Trophoblast cell (in vitro differentiated cells and primary cell): ENCODE data around the gene TROAP.

ENCODE experiments used
- DNase-seq, 2 donors: peaks; one replicate each; pipeline ENCODE4 v3.0.0-alpha.2; 2016
- H2AFZ ChIP-seq: 2 replicates; pipeline ENCODE4 v1.6.1; 2013; ENCODE audit warnings: low read length, moderate library complexity, mild to moderate bottlenecking; ENCODE audit not compliant: insufficient read depth, poor library complexity
- H2AK5ac ChIP-seq: 2 replicates; pipeline ENCODE4 v1.6.1; 2013; ENCODE audit warnings: mild to moderate bottlenecking, low read length
- H2BK120ac ChIP-seq: 2 replicates; pipeline ENCODE4 v1.6.1; 2013; ENCODE audit warnings: low read length, mild to moderate bottlenecking, moderate library complexity; ENCODE audit not compliant: insufficient read depth, poor library complexity
- H2BK12ac ChIP-seq: 2 replicates; pipeline ENCODE4 v1.6.1; 2013; ENCODE audit warnings: mild to moderate bottlenecking, low read length, moderate library complexity
- H2BK5ac ChIP-seq: 2 replicates; pipeline ENCODE4 v1.6.1; 2013; ENCODE audit warnings: low read length, low read depth, moderate library complexity, mild to moderate bottlenecking; ENCODE audit not compliant: poor library complexity
- H3K14ac ChIP-seq: 2 replicates; pipeline ENCODE4 v1.6.1; 2013; ENCODE audit warnings: mild to moderate bottlenecking, low read length
- H3K18ac ChIP-seq: 2 replicates; pipeline ENCODE4 v1.6.1; 2013; ENCODE audit warnings: mild to moderate bottlenecking, low read length
- H3K23ac ChIP-seq: 2 replicates; pipeline ENCODE4 v1.6.1; 2013; ENCODE audit warnings: low read length
- H3K27ac ChIP-seq: 2 replicates; pipeline ENCODE4 v1.5.1; 2013; ENCODE audit warnings: low read depth, mild to moderate bottlenecking, inconsistent platforms, low read length, moderate library complexity
- H3K27me3 ChIP-seq: 2 replicates; pipeline ENCODE4 v1.6.1; 2013; ENCODE audit warnings: inconsistent platforms, mild to moderate bottlenecking, low read length, moderate library complexity; ENCODE audit not compliant: insufficient read depth
- H3K36me3 ChIP-seq, 2 experiments: 1 replicate in 1 of 2; 2 replicates in 1 of 2; pipeline ENCODE4 v1.6.1; 2013; ENCODE audit warnings: low read length in 2 of 2, mild to moderate bottlenecking in 2 of 2, moderate library complexity in 1 of 2; ENCODE audit not compliant: insufficient read depth in 2 of 2, control insufficient read depth in 1 of 2
- H3K4ac ChIP-seq: 2 replicates; pipeline ENCODE4 v1.6.1; 2013; ENCODE audit warnings: low read depth, mild to moderate bottlenecking, low read length, moderate library complexity
- H3K4me1 ChIP-seq, 2 experiments: 1 replicate in 1 of 2; 2 replicates in 1 of 2; pipeline ENCODE4 v1.6.1; 2013; ENCODE audit warnings: low read length in 2 of 2, mild to moderate bottlenecking in 2 of 2, moderate library complexity in 1 of 2; ENCODE audit not compliant: insufficient read depth in 2 of 2, control insufficient read depth in 1 of 2
- H3K4me2 ChIP-seq: 2 replicates; pipeline ENCODE4 v1.6.1; 2013; ENCODE audit warnings: inconsistent platforms, mild to moderate bottlenecking, low read length, moderate library complexity
- H3K4me3 ChIP-seq: 2 replicates; pipeline ENCODE4 v1.5.1; 2013; ENCODE audit warnings: mild to moderate bottlenecking, low read depth, low read length, inconsistent platforms
- H3K79me1 ChIP-seq: one replicate; pipeline ENCODE4 v1.6.1; 2013; ENCODE audit warnings: low read length
- H3K79me2 ChIP-seq: 2 replicates; pipeline ENCODE4 v1.6.1; 2013; ENCODE audit warnings: low read length, mild to moderate bottlenecking; ENCODE audit not compliant: control insufficient read depth, insufficient read depth, poor library complexity
- H3K9ac ChIP-seq: 2 replicates; pipeline ENCODE4 v1.6.1; 2013; ENCODE audit warnings: mild to moderate bottlenecking, low read length
- H3K9me3 ChIP-seq: 2 replicates; pipeline ENCODE4 v1.6.1; 2013; ENCODE audit warnings: low read depth, mild to moderate bottlenecking, control low read depth, inconsistent platforms, low read length; ENCODE audit not compliant: insufficient read depth
- H4K12ac ChIP-seq: 2 replicates; pipeline ENCODE4 v1.6.1; 2013; ENCODE audit warnings: low read depth, mild to moderate bottlenecking, low read length, moderate library complexity
- H4K8ac ChIP-seq: 2 replicates; pipeline ENCODE4 v1.6.1; 2013; ENCODE audit warnings: low read depth, mild to moderate bottlenecking, low read length, moderate library complexity
- H4K91ac ChIP-seq: one replicate; pipeline ENCODE4 v1.6.1; 2013; ENCODE audit warnings: low read depth, mild to moderate bottlenecking, low read length, moderate library complexity
- WGBS: extraction: QIAGEN DNeasy Blood & Tissue Kit; methylation state at CpG from one replicate; pipeline ENCODE4 v1.1.7; 2013; ENCODE audit warnings: missing lambda C conversion rate; ENCODE audit not compliant: insufficient read length, insufficient coverage; ENCODE audit errors: extremely low coverage; 5-methylcytosine and 5-hydroxymethylcytosine counted together

The TROAP gene

DNA sequence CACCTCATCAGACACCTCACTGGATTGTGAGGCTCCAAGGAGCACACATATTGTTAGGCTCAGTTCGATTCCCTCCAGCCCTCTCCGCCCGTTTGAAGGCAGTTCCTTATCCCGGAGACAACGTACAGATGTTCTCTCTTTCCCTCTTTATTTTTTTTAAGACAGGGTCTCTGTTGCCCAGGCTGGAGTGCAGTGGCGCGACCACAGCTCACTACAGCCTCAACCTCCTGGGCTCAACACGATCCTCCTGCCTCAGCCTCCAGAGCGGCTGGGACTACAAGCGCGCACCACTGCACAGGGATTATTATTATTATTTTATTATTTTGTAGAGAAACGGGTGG, 718 bp upstream of the TROAP start:
- H3K14ac ChIP-seq, result no peak overlapping the region
- H4K12ac ChIP-seq, result peak overlapping the region; percentile 92
- WGBS, result no CpG with 5 or more reads among the region's 12 CpGs
- H3K79me1 ChIP-seq, result peaks cover 5% of the 10 kb centered on the region
- H3K4me1 ChIP-seq, result peaks cover 11 to 13% of the 10 kb centered on the region in 2 experiments
- no peak overlapping the region for H3K27ac ChIP-seq
- H2BK120ac ChIP-seq, result no peak overlapping the region
- no peaks in the 10 kb centered on the region for H3K9me3 ChIP-seq
- peak overlapping the region; percentile 87 for H2AFZ ChIP-seq
- peak in 1 of 2 donors; percentile 46 for DNase-seq
- H3K27me3 ChIP-seq, result no peaks in the 10 kb centered on the region
- peak overlapping the region; percentile 83 for H3K4me3 ChIP-seq
- peak overlapping the region; percentile 53 for H2AK5ac ChIP-seq
- H3K36me3 ChIP-seq, result peaks cover 15 to 17% of the 10 kb centered on the region in 2 experiments
- H4K8ac ChIP-seq, result peak overlapping the region; percentile 94
- H4K91ac ChIP-seq, result no peak overlapping the region
- H3K79me2 ChIP-seq, result peaks cover 2% of the 10 kb centered on the region
- no peak overlapping the region for H3K23ac ChIP-seq
- H3K4ac ChIP-seq, result no peak overlapping the region
- H3K9ac ChIP-seq, result no peak overlapping the region
- H3K18ac ChIP-seq, result no peak overlapping the region
- peak overlapping the region; percentile 69 for H3K4me2 ChIP-seq
- H2BK5ac ChIP-seq, result no peak overlapping the region
- no peak overlapping the region for H2BK12ac ChIP-seq

GRCh38 chr12:49323524-49324097, 556 bp downstream of the TROAP start:
- H3K23ac ChIP-seq, result no peak overlapping the region
- H3K9ac ChIP-seq, result peak overlapping the region; percentile 82
- H3K4ac ChIP-seq, result peak overlapping the region; percentile 73
- peak overlapping the region; percentile 15 for H2BK120ac ChIP-seq
- peak overlapping the region; percentile 84 for H3K4me3 ChIP-seq
- H3K18ac ChIP-seq, result peak overlapping the region; percentile 26
- peak overlapping the region; percentile 64 for H4K12ac ChIP-seq
- no peaks in the 10 kb centered on the region for H3K9me3 ChIP-seq
- peaks cover 5% of the 10 kb centered on the region for H3K79me1 ChIP-seq
- H3K36me3 ChIP-seq, result peaks cover 15 to 19% of the 10 kb centered on the region in 2 experiments
- no peak for DNase-seq
- no CpG with 5 or more reads among the region's 19 CpGs for WGBS
- H3K4me1 ChIP-seq, result peaks cover 11 to 13% of the 10 kb centered on the region in 2 experiments
- H2BK5ac ChIP-seq, result no peak overlapping the region
- no peak overlapping the region for H3K27ac ChIP-seq
- no peak overlapping the region for H2BK12ac ChIP-seq
- H3K79me2 ChIP-seq, result peaks cover 2% of the 10 kb centered on the region
- no peaks in the 10 kb centered on the region for H3K27me3 ChIP-seq
- H3K14ac ChIP-seq, result peak overlapping the region; percentile 67
- H2AK5ac ChIP-seq, result no peak overlapping the region
- H2AFZ ChIP-seq, result peak overlapping the region; percentile 94
- H4K91ac ChIP-seq, result peak overlapping the region; percentile 51
- H4K8ac ChIP-seq, result peak overlapping the region; percentile 72
- H3K4me2 ChIP-seq, result peak overlapping the region; percentile 88

- H3K27ac ChIP-seq, result no peak overlapping the region
- WGBS, result no CpG with 5 or more reads among the region's 6 CpGs
Observed at GRCh38 chr12:49325606-49326005, 2.6 kb downstream of the TROAP start.

GRCh38 chr12:49327368-49327767, 4.3 kb downstream of the TROAP start:
- no peak for DNase-seq
- H4K91ac ChIP-seq, result no peak overlapping the region
- H3K36me3 ChIP-seq, result peaks cover 44% of the 10 kb centered on the region in 2 experiments
- H3K18ac ChIP-seq, result no peak overlapping the region
- no peak overlapping the region for H3K4me2 ChIP-seq
- H2AFZ ChIP-seq, result no peak overlapping the region
- no peak overlapping the region for H3K4ac ChIP-seq
- H4K8ac ChIP-seq, result no peak overlapping the region
- peaks cover 2% of the 10 kb centered on the region for H3K9me3 ChIP-seq
- peaks cover 2% of the 10 kb centered on the region for H3K79me2 ChIP-seq
- H2AK5ac ChIP-seq, result no peak overlapping the region
- H3K4me1 ChIP-seq, result peaks cover 6 to 9% of the 10 kb centered on the region in 2 experiments
- no peak overlapping the region for H2BK5ac ChIP-seq
- no peak overlapping the region for H3K9ac ChIP-seq
- no peak overlapping the region for H3K14ac ChIP-seq
- H3K27me3 ChIP-seq, result no peaks in the 10 kb centered on the region
- H3K4me3 ChIP-seq, result no peak overlapping the region
- H3K27ac ChIP-seq, result no peak overlapping the region
- no peak overlapping the region for H4K12ac ChIP-seq
- H2BK12ac ChIP-seq, result no peak overlapping the region
- H3K79me1 ChIP-seq, result peaks cover 5% of the 10 kb centered on the region
- no peak overlapping the region for H2BK120ac ChIP-seq
- no peak overlapping the region for H3K23ac ChIP-seq

More at GRCh38 chr12:49325606-49326005, 2.6 kb downstream of the TROAP start:
- peaks cover 11 to 13% of the 10 kb centered on the region in 2 experiments for H3K4me1 ChIP-seq
- no peak for DNase-seq
- no peak overlapping the region for H3K4me2 ChIP-seq
- no peak overlapping the region for H3K9ac ChIP-seq
- H2BK120ac ChIP-seq, result no peak overlapping the region
- H4K91ac ChIP-seq, result no peak overlapping the region
- no peak overlapping the region for H3K23ac ChIP-seq
- H2AFZ ChIP-seq, result no peak overlapping the region
- H4K8ac ChIP-seq, result no peak overlapping the region
- no peak overlapping the region for H3K18ac ChIP-seq
- peaks cover 2% of the 10 kb centered on the region for H3K79me2 ChIP-seq
- H4K12ac ChIP-seq, result no peak overlapping the region
- H3K27me3 ChIP-seq, result no peaks in the 10 kb centered on the region
- H3K4ac ChIP-seq, result no peak overlapping the region
- no peak overlapping the region for H3K14ac ChIP-seq
- H3K36me3 ChIP-seq, result peaks cover 33 to 35% of the 10 kb centered on the region in 2 experiments
- H3K79me1 ChIP-seq, result peaks cover 5% of the 10 kb centered on the region
- H2BK12ac ChIP-seq, result no peak overlapping the region
- peaks cover 2% of the 10 kb centered on the region for H3K9me3 ChIP-seq
- H2AK5ac ChIP-seq, result no peak overlapping the region
- H2BK5ac ChIP-seq, result no peak overlapping the region
- no peak overlapping the region for H3K4me3 ChIP-seq
